Fibroblast of lung (primary cell): Measurements from ENCODE around the gene PALMD. TPM values are rescaled to one million over a fixed set of nuclear protein-coding genes. Genes with fewer than 3 reads are reported as not detected.

Experiments
- DNase-seq, 2 donors: peaks; one replicate each; pipeline versions ENCODE4 v3.0.0 to v3.0.0-alpha.2; 2010; ENCODE audit warnings: low read depth in 2 of 2
- H2AFZ ChIP-seq: 2 replicates; pipeline ENCODE4 v1.5.1; 2012; ENCODE audit warnings: low read length, control low read depth, inconsistent platforms
- H3K27ac ChIP-seq: 2 replicates; pipeline ENCODE4 v1.5.1; 2011; ENCODE audit warnings: low read length, control low read depth; ENCODE audit not compliant: insufficient read depth
- H3K27me3 ChIP-seq: 2 replicates; pipeline ENCODE4 v1.5.1; 2011; ENCODE audit warnings: mild to moderate bottlenecking, low read length; ENCODE audit not compliant: control insufficient read depth, insufficient read depth
- H3K36me3 ChIP-seq: 2 replicates; pipeline ENCODE4 v1.5.1; 2011; ENCODE audit warnings: low read length; ENCODE audit not compliant: control insufficient read depth, insufficient read depth
- H3K4me1 ChIP-seq: 2 replicates; pipeline ENCODE4 v1.5.1; 2011; ENCODE audit warnings: low read length; ENCODE audit not compliant: control insufficient read depth, insufficient read depth; ENCODE audit errors: extremely low read depth
- H3K4me2 ChIP-seq: 2 replicates; pipeline ENCODE4 v1.5.1; 2011; ENCODE audit warnings: low read length, control low read depth; ENCODE audit not compliant: insufficient read depth; ENCODE audit errors: extremely low read depth
- H3K4me3 ChIP-seq, 4 experiments: fragments of 200-600 bp in 1 of 4; sonication (generic) in 1 of 4; replicated peaks in 1 of 4; 2 replicates each; pipeline ENCODE4 v1.5.1; 2011 to 2016; ENCODE audit warnings: low read length in 4 of 4, low read depth in 3 of 4, mild to moderate bottlenecking in 3 of 4, control low read depth in 2 of 4, inconsistent platforms in 1 of 4, mixed read lengths in 1 of 4; ENCODE audit not compliant: insufficient read depth in 1 of 4; ENCODE audit errors: control extremely low read depth in 1 of 4
- H3K79me2 ChIP-seq: 2 replicates; pipeline ENCODE4 v1.5.1; 2012; ENCODE audit warnings: mild to moderate bottlenecking, low read length, inconsistent platforms; ENCODE audit not compliant: control insufficient read depth, insufficient read depth
- H3K9ac ChIP-seq: 2 replicates; pipeline ENCODE4 v1.5.1; 2011; ENCODE audit warnings: mild to moderate bottlenecking, low read length, control low read depth; ENCODE audit not compliant: insufficient read depth
- H3K9me3 ChIP-seq: 2 replicates; pipeline ENCODE4 v1.5.1; 2012; ENCODE audit warnings: low read depth, low read length; ENCODE audit not compliant: control insufficient read depth, insufficient read depth
- H4K20me1 ChIP-seq: 2 replicates; pipeline ENCODE4 v1.5.1; 2011; ENCODE audit warnings: low read length; ENCODE audit not compliant: control insufficient read depth, insufficient read depth; ENCODE audit errors: extremely low read depth
- CTCF ChIP-seq, 2 donors: IDR thresholded peaks in 1 of 2; conservative IDR thresholded peaks in 1 of 2; 1 replicate in 1 of 2; 2 replicates in 1 of 2; pipeline ENCODE4 v1.5.1; 2011 to 2012; ENCODE audit warnings: low read length in 2 of 2, control low read depth in 1 of 2, inconsistent platforms in 1 of 2, low read depth in 1 of 2, mild to moderate bottlenecking in 1 of 2
- EZH2 ChIP-seq: IDR thresholded peaks from 2 replicates; pipeline ENCODE4 v1.5.1; 2012; ENCODE audit warnings: low read length, control low read depth, mild to moderate bottlenecking; ENCODE audit errors: missing control alignments
- polyA plus RNA-seq, 2 donors: library from polyadenylated mRNA; depleted of rRNA in 1 of 2; stranded (reverse) in 1 of 2; unstranded in 1 of 2; fragments of >200 nt; gene quantifications; 2 replicates each; pipeline ENCODE4 v1.2.1, GENCODE V29; 2011 to 2012; ENCODE audit warnings: missing spikeins in 1 of 2
- total RNA-seq: library from RNA; depleted of rRNA; stranded (reverse); fragments of >200 nt; gene quantifications from 2 replicates; pipeline ENCODE4 v1.2.1, GENCODE V29; 2014

The PALMD gene
- total and polyA plus RNA-seq, 2 donors (not counting 1 experiment from before 2014, with no cell fraction given) = 1.5 to 31.0 TPM

- Histone ChIP-seq H3K4me1 (no peaks in the 10 kb centered on the region), H3K4me3 (no peak overlapping the region), H3K27ac (no peak overlapping the region), H3K36me3 (no peaks in the 10 kb centered on the region), H3K4me2 (no peak overlapping the region), H3K9me3 (no peaks in the 10 kb centered on the region), H3K79me2 (no peaks in the 10 kb centered on the region), H3K27me3 (no peaks in the 10 kb centered on the region), H3K9ac (no peak overlapping the region), H2AFZ (no peak overlapping the region), H4K20me1 (no peaks in the 10 kb centered on the region)
- TF ChIP-seq EZH2 (no peak), CTCF (conservative IDR thresholded peaks at IDR 0.05 in 1 of 2, IDR thresholded peaks at IDR 0.05 in 1 of 2; ENCODE audit: low read depth in 1 of 2, low read length in 2 of 2) (no peak)
- DNase-seq = peak; percentile 9 to 57
These were observed 32.2 kb upstream of the PALMD start for GRCh38 chr1:99613716-99614115.

- DNase-seq = no peak
- Histone ChIP-seq H3K4me2 (no peak overlapping the region), H2AFZ (no peak overlapping the region), H3K36me3 (no peaks in the 10 kb centered on the region), H3K79me2 (no peaks in the 10 kb centered on the region), H3K9ac (no peak overlapping the region), H3K4me3 (no peak overlapping the region), H3K9me3 (no peaks in the 10 kb centered on the region), H3K4me1 (no peaks in the 10 kb centered on the region), H3K27me3 (no peaks in the 10 kb centered on the region), H3K27ac (no peak overlapping the region), H4K20me1 (no peaks in the 10 kb centered on the region)
- no peak for TF ChIP-seq CTCF (conservative IDR thresholded peaks at IDR 0.05 in 1 of 2, IDR thresholded peaks at IDR 0.05 in 1 of 2; ENCODE audit: low read depth in 1 of 2, low read length in 2 of 2)
- TF ChIP-seq EZH2 = no peak
These were observed 31.2 kb upstream of the PALMD start for GRCh38 chr1:99614728-99615127.

- TF ChIP-seq EZH2 (no peak), CTCF (conservative IDR thresholded peaks at IDR 0.05 in 1 of 2, IDR thresholded peaks at IDR 0.05 in 1 of 2; ENCODE audit: low read depth in 1 of 2, low read length in 2 of 2) (no peak)
- Histone ChIP-seq H3K79me2 (no peaks in the 10 kb centered on the region), H4K20me1 (no peaks in the 10 kb centered on the region), H3K4me1 (no peaks in the 10 kb centered on the region), H3K27ac (no peak overlapping the region), H3K4me2 (no peak overlapping the region), H3K4me3 (no peak overlapping the region), H3K27me3 (no peaks in the 10 kb centered on the region), H2AFZ (no peak overlapping the region), H3K36me3 (no peaks in the 10 kb centered on the region), H3K9me3 (no peaks in the 10 kb centered on the region), H3K9ac (no peak overlapping the region)
- DNase-seq = no peak
These were observed 26.3 kb upstream of the PALMD start for GRCh38 chr1:99619583-99619982.
